NCI-H2227 (cell line): ENCODE results near the gene SLX9.

Experiments
- DNase-seq: peaks from one replicate; lab custom pipeline; 2025; ENCODE audit not compliant: unreplicated experiment; lab: John Stamatoyannopoulos, UW

SLX9 gene

DNA sequence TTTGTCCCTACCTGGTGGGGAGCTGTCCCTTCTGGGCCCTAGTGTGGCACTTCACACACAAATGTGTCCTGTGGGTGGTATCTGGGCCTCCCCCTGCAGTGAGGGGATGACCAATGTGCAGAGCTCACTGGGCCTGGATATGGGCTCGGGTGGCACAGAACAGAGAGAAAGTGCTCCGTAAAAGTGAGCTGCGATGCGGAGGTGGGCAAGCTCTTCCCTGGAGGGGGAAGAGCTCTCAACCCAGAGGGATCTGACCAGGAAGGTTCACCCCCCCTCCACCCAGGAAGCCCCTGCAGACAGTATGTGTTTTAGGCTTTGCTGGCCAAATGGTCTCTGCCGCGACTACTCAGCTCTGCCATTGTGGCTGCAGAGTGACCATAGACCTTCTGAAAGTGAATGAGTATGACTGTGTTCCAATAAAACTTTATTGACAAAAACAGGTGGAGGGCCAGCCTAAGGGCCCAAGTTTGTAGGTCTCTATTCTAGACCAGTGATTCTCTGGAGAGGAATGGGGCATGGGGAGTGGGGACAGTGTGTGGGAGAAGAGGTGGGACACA, 10.5 kb upstream of the SLX9 start:
- no peak for DNase-seq

DNA sequence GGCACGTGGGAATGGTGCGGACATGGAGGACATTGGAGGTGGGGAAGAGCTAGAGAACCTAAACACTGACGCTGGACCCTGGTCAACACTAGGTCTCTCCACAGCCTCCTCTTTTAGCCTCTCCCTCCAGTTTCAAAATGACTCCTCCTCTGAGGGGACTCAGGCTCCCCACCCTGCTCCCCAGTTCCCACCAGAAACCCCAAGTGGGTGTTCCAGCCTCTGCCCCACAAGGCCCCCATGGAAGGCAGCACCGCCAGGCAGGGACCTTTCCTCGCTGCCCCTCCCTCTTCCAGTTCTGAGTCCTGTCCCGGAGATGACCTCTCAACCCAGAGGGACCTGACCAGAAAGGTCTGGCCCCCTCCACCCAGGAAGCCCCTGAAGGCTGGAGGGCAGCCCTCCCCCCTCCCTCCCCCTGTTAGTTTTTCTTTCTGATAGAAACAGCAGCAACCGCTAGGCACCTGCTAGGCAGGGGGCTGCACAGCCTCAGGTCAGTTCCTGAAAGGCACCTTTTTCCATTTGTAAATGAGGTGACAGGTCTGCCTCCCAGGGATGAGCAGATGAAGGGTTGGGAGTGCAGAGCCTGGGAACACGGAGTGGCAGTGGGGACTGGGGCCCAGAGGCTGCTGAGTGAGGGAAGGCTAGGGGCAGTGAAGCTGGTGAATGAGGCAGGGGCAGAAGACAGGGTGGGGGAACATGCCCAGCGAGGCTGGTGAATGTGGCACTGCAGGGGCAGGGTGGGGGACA, 9.9 kb upstream of the SLX9 start:
- DNase-seq, result no peak

DNA sequence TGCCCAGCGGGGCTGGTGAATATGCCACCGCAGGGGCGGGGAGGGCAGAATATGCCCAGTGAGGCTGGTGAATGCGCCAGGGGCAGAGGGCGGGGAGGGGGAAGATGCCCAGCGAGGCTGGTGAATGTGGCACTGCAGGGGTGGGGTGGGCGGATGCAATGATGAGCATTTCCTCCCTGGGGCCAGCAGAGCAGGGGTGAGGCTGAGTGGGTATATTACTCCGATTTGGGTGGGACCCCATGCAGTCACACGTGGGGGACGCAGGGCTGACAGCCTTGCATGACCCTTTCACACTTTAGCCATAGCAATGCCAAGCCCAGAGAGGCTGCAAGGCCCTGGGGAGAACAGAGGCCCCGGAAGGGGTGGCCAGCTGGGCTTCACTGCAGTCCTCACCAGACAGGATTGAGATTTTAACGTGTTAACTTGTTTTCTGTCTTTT, 9.3 kb upstream of the SLX9 start:
- no peak for DNase-seq

GRCh38 chr21:44931137-44931500, 8.7 kb upstream of the SLX9 start:
- no peak for DNase-seq

- no peak for DNase-seq
These were observed 8.1 kb upstream of the SLX9 start for GRCh38 chr21:44931501-44932407.

DNA sequence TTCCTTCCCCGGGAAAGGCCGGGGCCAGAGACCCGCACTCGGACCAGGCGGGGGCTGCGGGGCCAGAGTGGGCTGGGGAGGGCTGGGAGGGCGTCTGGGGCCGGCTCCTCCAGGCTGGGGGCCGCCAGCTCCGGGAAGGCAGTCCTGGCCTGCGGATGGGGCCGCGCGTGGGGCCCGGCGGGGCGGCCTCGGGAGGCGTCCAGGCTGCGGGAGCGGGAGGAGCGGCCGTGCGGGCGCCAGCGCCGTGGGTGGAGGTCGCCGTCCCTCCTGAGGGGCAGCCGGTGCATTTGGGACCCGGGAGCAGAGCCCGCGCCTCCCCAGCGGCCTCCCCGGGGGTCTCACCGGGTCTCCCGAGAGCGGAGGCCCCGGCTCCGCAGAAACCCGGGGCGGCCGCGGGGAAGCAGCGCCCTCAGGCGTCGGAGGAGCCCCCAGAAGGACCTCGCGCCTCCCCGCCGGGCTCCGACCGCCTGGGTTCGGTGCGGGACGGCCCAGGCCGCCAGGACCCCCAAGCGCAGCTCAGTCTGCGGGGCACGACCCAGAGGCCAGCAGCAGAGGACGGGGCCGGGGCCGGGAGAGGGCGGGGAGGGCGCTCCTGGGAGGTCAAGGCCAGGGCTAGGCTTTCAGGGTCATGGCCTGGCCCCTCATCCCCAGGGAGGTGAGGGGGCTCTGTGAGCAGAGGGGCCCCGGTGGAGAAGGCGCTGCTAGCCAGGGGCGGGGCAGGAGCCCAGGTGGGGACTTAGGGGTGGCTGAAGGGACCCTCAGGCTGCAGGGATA, 7.2 kb upstream of the SLX9 start:
- DNase-seq, result peak; percentile 15

DNA sequence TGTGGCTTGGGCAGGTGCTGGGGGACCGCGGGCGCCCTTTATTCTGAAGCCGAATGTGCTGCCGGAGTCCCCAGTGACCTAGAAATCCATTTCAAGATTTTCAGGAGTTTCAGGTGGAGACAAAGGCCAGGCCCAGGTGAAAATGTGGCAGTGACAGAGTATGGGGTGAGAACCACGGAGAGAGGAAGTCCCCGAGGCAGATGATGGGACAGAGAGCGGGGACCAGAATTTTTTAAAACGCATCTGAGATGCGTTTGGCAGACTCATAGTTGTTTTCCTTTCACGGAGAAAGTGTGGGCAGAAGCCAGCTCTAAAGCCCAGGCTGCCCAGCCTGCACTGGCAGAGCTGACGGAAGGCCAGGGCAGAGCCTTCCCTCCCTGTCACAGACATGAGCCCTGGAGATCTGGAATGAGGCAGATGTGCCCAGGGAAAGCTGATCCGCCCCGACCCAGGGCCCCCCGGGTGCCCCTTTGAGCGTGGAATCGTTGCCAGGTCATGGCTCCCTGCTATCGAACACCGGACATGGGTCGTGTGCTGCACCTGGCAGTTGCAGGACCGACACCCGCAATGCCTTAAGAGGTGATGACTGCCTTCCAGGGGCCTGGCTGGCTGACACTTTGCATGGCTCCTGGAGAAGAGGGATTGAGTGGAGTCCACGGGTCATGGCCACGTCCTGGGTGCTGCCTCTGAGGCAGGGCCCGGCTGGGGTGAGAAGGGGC, 6.5 kb upstream of the SLX9 start:
- DNase-seq, result no peak

DNA sequence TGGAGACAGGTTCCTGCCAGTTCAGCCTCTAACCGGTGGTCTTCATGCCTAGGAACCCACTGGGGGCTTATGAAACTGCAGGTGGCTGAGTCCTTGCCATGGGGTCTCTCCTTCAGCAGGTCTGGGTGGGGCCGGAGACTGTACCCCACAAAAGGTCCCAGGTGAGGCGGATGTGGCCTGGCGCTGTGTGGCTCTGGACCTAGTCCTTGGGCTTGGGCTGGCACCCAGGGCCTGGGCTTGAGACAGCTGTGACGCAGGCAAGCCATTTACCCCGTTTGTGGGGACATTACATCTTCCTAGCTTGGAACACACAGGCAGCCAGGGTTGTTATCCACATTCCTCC, 5.9 kb upstream of the SLX9 start:
- no peak for DNase-seq

DNA sequence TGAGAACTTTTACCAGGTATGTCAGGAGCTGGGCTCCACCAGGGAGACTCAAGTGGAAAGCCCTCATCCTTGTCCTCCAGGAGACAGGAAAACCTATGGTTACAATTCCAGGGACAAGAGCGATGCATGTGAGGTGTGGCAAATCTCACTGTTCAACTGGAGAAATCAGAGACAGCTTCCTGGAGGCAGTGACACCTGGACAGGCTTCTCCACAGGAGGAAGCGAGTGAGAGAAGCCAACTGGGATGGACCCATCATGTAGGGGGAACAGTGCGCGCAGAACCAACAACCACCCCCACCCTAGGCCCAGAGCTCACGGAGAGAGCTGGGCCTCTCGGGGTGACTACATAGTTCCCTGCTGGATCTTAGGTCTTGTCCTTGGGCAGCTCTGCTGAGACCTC, 5.6 kb upstream of the SLX9 start:
- no peak for DNase-seq

DNA sequence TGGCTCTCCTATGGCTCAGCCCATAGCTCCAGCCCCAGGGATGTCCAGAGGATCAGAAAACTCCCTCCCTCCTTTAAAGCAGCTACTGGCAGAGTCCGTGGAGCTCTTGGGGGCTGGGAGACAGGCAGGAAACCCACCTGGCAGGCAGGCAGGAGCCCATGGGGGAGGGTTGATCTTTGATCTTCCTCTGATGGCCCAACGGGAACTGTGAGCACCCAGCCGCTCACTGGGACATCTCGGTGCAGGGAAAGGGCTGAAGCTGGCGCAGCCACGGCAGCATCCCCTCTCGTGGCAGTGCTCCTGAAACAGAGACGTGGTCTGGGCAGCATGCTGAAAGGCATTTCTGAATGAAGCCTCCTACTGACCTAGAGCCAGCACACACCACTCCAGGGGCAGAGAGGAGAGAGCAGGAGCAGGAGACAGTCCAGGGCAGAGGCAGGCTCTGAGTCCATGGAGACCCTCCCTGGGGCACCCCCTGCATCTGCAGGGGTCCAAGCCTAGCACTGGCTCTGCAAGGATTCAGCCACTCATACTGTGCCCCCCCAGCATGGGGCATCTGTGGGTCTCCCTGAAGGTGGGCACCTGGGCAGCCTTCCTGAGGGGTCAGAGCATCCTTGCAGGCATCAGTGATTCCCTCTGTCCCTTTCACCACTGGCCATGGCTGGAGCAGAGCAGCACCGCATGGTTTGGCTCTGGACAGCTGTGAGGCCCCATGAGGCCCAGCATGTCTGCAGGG, 4.9 kb upstream of the SLX9 start:
- no peak for DNase-seq

- DNase-seq, result no peak
These were observed 4.3 kb upstream of the SLX9 start for GRCh38 chr21:44935533-44935927.

DNA sequence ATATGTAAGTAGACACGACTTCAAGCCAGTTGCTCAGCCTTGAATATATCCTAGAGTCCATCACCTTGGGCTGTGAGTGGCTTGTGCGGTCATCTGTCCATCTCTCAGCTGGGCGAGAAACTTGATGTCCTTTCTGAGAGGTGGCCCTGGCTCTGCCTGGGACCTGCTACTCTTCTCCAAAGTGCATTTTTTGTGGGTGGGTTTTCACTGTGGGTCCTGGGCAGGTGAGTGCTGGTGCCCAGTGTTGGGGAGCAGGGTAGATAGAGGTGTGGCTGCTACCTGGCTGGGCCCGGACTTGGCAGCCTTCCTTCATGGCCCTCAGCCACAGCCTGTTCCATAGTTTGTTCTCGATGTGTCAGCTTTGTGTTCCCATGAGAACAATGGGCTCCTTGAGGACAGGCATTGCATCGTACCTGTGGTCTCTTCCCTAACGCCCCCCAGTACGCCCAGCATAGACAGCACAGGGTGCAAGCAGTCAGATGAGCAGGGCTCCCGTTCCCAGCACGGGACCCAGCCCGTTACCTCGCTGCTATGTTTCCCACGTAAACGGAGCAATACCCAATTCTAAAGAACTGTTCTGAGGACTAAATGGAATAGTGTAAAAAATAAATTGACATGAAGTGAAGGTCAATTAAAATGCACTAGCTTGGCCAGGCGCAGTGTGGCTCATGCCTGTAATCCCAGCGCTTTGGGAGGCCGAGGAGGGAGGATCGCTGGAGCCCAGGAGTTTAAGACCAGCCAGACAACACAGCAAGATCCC, 877 bp upstream of the SLX9 start:
- no peak for DNase-seq

DNA sequence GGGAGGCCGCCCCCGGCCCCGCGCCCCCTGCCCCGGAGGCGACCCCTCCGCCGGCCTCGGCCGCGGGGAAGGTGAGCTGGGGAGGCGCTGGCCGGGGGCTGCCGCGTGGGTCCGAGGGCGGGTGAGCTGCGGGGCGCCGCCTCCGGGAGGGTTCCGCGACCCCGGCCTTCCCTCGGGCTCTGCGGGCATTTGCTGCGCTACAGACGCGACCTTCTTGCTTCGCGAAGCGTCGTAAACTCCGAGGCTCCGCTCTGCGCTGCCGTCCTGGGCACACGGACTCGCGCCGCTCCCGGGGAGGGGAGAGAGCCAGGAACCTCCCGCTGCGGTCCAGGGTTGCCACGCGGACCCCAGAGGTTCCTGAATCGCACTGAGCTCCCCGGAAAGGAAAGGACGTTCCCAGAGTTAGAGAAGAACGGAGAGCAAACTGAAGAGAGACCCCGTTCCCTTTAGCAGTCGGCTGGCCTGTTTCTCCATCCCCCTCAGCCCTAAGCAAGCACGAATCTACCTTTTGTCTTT, 345 bp downstream of the SLX9 start:
- peak; percentile 56 for DNase-seq

- DNase-seq, result no peak
These were observed 1.7 kb downstream of the SLX9 start for GRCh38 chr21:44941567-44941966.

DNA sequence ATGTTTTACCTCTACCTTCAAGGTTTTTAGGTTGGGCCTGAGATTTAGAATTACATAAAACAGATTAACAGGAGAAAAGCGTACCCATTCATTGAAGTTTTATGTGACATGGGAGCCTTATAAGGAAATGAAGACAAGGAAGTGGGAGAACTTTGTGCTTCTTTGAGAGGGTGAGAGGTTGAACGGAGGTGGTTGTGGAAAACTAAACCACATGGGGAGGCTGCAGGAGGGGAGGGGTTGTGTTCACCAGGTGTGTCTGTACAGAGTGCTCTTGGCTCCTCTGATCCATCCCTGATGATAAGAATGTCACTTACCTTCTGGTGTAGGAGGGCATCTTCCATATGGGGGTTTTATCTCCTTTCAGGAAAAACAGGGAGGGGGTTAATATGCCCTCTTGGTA, 2.7 kb downstream of the SLX9 start:
- no peak for DNase-seq

GRCh38 chr21:44943005-44943685, 3.3 kb downstream of the SLX9 start:
- no peak for DNase-seq

DNA sequence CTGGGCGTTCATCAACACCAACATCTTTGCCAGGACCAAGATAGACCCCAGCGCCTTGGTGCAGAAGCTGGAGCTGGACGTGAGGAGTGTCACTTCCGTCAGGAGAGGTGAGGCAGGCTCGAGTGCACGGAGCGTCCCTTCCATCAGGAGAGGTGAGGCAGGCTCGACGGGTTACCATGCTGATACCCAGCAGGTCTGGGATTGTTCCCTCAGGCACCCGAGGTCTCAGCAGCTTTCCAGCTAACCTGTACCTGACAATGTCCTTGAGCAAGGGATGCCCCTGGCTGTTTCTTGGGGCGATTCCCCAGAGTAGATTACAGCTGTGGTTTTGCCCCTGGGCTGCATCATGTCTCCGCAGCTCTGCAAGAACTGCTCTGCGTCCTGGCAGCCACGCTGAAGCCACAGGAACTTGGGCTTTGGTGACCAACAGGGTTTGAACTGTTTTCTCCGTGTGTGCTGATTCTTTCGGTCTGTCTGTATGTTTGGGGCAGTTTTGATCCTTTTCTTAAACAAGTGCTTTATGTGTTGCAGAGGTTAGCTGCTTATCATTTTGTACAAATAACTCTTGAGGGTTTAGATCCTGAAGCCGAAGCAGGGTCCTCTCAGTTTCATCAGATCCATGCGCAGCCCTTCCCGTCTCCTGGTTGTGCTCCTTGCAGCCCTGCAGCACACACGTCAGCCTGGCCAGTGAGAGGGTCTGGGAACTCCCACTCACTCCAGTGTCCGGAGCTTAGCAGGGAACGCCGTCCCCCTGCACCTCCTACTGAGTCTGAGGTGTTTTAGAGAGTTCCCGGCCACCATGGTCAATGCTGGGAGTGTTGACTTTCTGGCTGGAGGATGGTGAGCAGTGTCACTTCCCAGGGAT, 4.1 kb downstream of the SLX9 start:
- no peak for DNase-seq

GRCh38 chr21:44944596-44944995, 4.8 kb downstream of the SLX9 start:
- DNase-seq, result no peak
